Osteoblast (primary cell): ENCODE data around the gene DNAJC19. TPM values are rescaled to one million over a fixed set of nuclear protein-coding genes. Genes with fewer than 3 reads are reported as not detected.

ENCODE experiments used
- DNase-seq: peaks from one replicate; pipeline ENCODE4 v3.0.0; 2011; ENCODE audit warnings: low spot score, mixed read lengths; ENCODE audit not compliant: insufficient read length; ENCODE audit errors: missing footprints
- H2AFZ ChIP-seq: 2 replicates; pipeline ENCODE4 v1.6.0; 2011; ENCODE audit warnings: mild to moderate bottlenecking, low read length
- H3K27ac ChIP-seq: 2 replicates; pipeline ENCODE4 v1.5.1; 2011; ENCODE audit warnings: mild to moderate bottlenecking, low read depth, low read length, moderate library complexity
- H3K27me3 ChIP-seq: 2 replicates; pipeline ENCODE4 v1.6.0; 2012; ENCODE audit warnings: mild to moderate bottlenecking, control low read depth, inconsistent platforms, low read length, moderate library complexity; ENCODE audit not compliant: insufficient read depth
- H3K36me3 ChIP-seq: 2 replicates; pipeline ENCODE4 v1.5.1; 2011; ENCODE audit warnings: mild to moderate bottlenecking, low read length, control low read depth, moderate library complexity; ENCODE audit not compliant: insufficient read depth
- H3K4me1 ChIP-seq: 2 replicates; pipeline ENCODE4 v1.5.1; 2011; ENCODE audit warnings: mild to moderate bottlenecking, low read length, control low read depth, moderate library complexity; ENCODE audit not compliant: insufficient read depth
- H3K4me2 ChIP-seq: 2 replicates; pipeline ENCODE4 v1.6.0; 2011; ENCODE audit warnings: mild to moderate bottlenecking, low read length; ENCODE audit not compliant: insufficient read depth
- H3K4me3 ChIP-seq: fragments of 200-600 bp; sonication (generic); 3 replicates; pipeline ENCODE4 v1.5.1; 2012; ENCODE audit warnings: mild to moderate bottlenecking, low read length, inconsistent platforms; ENCODE audit not compliant: insufficient read depth
- H3K79me2 ChIP-seq: 2 replicates; pipeline ENCODE4 v1.6.0; 2012; ENCODE audit warnings: mild to moderate bottlenecking, low read length, control low read depth, inconsistent platforms; ENCODE audit not compliant: insufficient read depth
- H3K9me3 ChIP-seq: 2 replicates; pipeline ENCODE4 v1.5.1; 2011; ENCODE audit warnings: low read depth, low read length, control low read depth
- H4K20me1 ChIP-seq: 2 replicates; pipeline ENCODE4 v1.6.0; 2012; ENCODE audit warnings: mild to moderate bottlenecking, low read length, control low read depth; ENCODE audit not compliant: insufficient read depth
- CTCF ChIP-seq: IDR thresholded peaks from 2 replicates; pipeline ENCODE4 v1.5.1; 2011; ENCODE audit warnings: mild to moderate bottlenecking, low read depth, low read length, moderate library complexity; ENCODE audit errors: extremely low read depth
- total RNA-seq: library from RNA; depleted of rRNA; stranded (reverse); fragments of >200 nt; gene quantifications from 2 replicates; pipeline ENCODE4 v1.2.3, GENCODE V29; 2012

The DNAJC19 gene
- total RNA-seq, 1 donor: 27.9 TPM

- Histone ChIP-seq H3K27ac (no peak overlapping the region), H3K79me2 (peaks cover 6% of the 10 kb centered on the region), H2AFZ (no peak overlapping the region), H3K4me1 (no peaks in the 10 kb centered on the region), H3K27me3 (no peaks in the 10 kb centered on the region), H3K36me3 (peaks cover 66% of the 10 kb centered on the region), H4K20me1 (peaks cover 3% of the 10 kb centered on the region), H3K4me3 (no peak overlapping the region), H3K4me2 (no peak overlapping the region), H3K9me3 (no peaks in the 10 kb centered on the region)
- DNase-seq: no peak
- TF ChIP-seq CTCF: no peak
Measured at GRCh38 chr3:180962530-180962929, 27.0 kb downstream of the DNAJC19 start.

- no peak overlapping the region for H3K4me3 ChIP-seq
- DNase-seq: no peak
- H3K27ac ChIP-seq: no peak overlapping the region
- no peaks in the 10 kb centered on the region for H3K27me3 ChIP-seq
- H3K4me2 ChIP-seq: no peak overlapping the region
- H3K9me3 ChIP-seq: no peaks in the 10 kb centered on the region
- no peak overlapping the region for H2AFZ ChIP-seq
- peaks cover 3% of the 10 kb centered on the region for H4K20me1 ChIP-seq
- TF ChIP-seq CTCF: no peak
- no peaks in the 10 kb centered on the region for H3K4me1 ChIP-seq
- peaks cover 6% of the 10 kb centered on the region for H3K79me2 ChIP-seq
- peaks cover 70% of the 10 kb centered on the region for H3K36me3 ChIP-seq
Measured at GRCh38 chr3:180961552-180961951, 28.0 kb downstream of the DNAJC19 start.

- Histone ChIP-seq H2AFZ (no peak overlapping the region), H3K9me3 (no peaks in the 10 kb centered on the region), H3K36me3 (peaks cover 75% of the 10 kb centered on the region), H3K27ac (no peak overlapping the region), H4K20me1 (peaks cover 3% of the 10 kb centered on the region), H3K4me1 (no peaks in the 10 kb centered on the region), H3K79me2 (peaks cover 6% of the 10 kb centered on the region), H3K27me3 (no peaks in the 10 kb centered on the region), H3K4me2 (no peak overlapping the region), H3K4me3 (no peak overlapping the region)
- DNase-seq: no peak
- no peak for TF ChIP-seq CTCF
Measured at GRCh38 chr3:180961087-180961486, 28.4 kb downstream of the DNAJC19 start.

DNA sequence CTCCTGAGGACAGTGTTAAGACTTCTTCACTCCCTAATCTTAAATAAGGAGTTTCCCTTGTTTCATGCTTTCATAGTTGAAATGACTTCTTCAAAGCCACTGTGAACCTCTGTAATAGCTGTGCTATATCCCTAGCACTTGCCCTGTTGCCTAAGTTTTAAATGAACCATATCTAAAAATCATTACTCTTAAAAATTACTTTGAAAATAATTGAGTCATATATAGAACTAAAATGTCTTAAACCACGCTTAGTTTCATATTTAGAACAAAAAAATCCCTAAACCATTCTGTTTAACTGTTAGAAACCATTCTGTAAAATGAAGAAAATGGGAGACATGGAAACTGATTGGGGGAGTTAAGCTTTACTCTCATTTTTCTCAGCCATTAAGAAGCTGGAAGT, 29.8 kb downstream of the DNAJC19 start:
- Histone ChIP-seq H3K9me3 (no peaks in the 10 kb centered on the region), H2AFZ (no peak overlapping the region), H3K4me2 (no peak overlapping the region), H3K4me1 (no peaks in the 10 kb centered on the region), H4K20me1 (peaks cover 3% of the 10 kb centered on the region), H3K27ac (no peak overlapping the region), H3K79me2 (peaks cover 10% of the 10 kb centered on the region), H3K27me3 (no peaks in the 10 kb centered on the region), H3K36me3 (peaks cover 85% of the 10 kb centered on the region), H3K4me3 (no peak overlapping the region)
- TF ChIP-seq CTCF: no peak
- no peak for DNase-seq
